Ishikawa (cell line): ENCODE results near the gene SERPINB7.

Experiments used
- CEBPB ChIP-seq: IDR thresholded peaks from 2 replicates; pipeline ENCODE4 v1.6.1; 2012
- CREB1 ChIP-seq: IDR thresholded peaks from 2 replicates; pipeline ENCODE4 v1.6.1; 2012; ENCODE audit warnings: low read depth
- EGR1 ChIP-seq: IDR thresholded peaks from 2 replicates; pipeline ENCODE4 v1.6.1; 2012
- EP300 ChIP-seq: IDR thresholded peaks from 2 replicates; pipeline ENCODE4 v1.6.1; 2012; ENCODE audit warnings: borderline replicate concordance
- FOXM1 ChIP-seq: IDR thresholded peaks from 2 replicates; pipeline ENCODE4 v1.6.1; 2012; ENCODE audit warnings: low read depth, borderline replicate concordance
- MAX ChIP-seq: IDR thresholded peaks from 2 replicates; pipeline ENCODE4 v1.6.1; 2012
- NFIC ChIP-seq: IDR thresholded peaks from 2 replicates; pipeline ENCODE4 v1.6.1; 2012
- RAD21 ChIP-seq: IDR thresholded peaks from 2 replicates; pipeline ENCODE4 v1.6.1; 2012; ENCODE audit warnings: low read depth
- REST ChIP-seq: IDR thresholded peaks from 2 replicates; pipeline ENCODE4 v1.6.1; 2012; ENCODE audit warnings: low read depth, mild to moderate bottlenecking
- TAF1 ChIP-seq: IDR thresholded peaks from 2 replicates; pipeline ENCODE4 v1.6.1; 2012; ENCODE audit warnings: low read depth, mild to moderate bottlenecking
- TEAD4 ChIP-seq: IDR thresholded peaks from 2 replicates; pipeline ENCODE4 v1.6.1; 2012
- USF1 ChIP-seq: IDR thresholded peaks from 2 replicates; pipeline ENCODE4 v1.6.1; 2012
- YY1 ChIP-seq: IDR thresholded peaks from 2 replicates; pipeline ENCODE4 v1.6.1; 2012; ENCODE audit warnings: low read depth
- ZBTB7A ChIP-seq: IDR thresholded peaks from 2 replicates; pipeline ENCODE4 v1.6.1; 2012; ENCODE audit warnings: low read depth

- TF ChIP-seq MAX (no peak), NFIC (no peak), ZBTB7A (no peak), CREB1 (no peak), YY1 (no peak), RAD21 (no peak), USF1 (no peak), CEBPB (no peak), FOXM1 (no peak), REST (no peak), EGR1 (no peak), TEAD4 (no peak), TAF1 (no peak), EP300 (no peak)
Measured at GRCh38 chr18:63758615-63759240, 16.5 kb upstream of the SERPINB7 start.
